ENCODE measurements around the gene NPAS2. TPM values are rescaled to one million over a fixed set of nuclear protein-coding genes. Genes with fewer than 3 reads are reported as not detected.

NPAS2 gene
- total RNA-seq, 1 experiment from 2014 or later, result not detected

DNA sequence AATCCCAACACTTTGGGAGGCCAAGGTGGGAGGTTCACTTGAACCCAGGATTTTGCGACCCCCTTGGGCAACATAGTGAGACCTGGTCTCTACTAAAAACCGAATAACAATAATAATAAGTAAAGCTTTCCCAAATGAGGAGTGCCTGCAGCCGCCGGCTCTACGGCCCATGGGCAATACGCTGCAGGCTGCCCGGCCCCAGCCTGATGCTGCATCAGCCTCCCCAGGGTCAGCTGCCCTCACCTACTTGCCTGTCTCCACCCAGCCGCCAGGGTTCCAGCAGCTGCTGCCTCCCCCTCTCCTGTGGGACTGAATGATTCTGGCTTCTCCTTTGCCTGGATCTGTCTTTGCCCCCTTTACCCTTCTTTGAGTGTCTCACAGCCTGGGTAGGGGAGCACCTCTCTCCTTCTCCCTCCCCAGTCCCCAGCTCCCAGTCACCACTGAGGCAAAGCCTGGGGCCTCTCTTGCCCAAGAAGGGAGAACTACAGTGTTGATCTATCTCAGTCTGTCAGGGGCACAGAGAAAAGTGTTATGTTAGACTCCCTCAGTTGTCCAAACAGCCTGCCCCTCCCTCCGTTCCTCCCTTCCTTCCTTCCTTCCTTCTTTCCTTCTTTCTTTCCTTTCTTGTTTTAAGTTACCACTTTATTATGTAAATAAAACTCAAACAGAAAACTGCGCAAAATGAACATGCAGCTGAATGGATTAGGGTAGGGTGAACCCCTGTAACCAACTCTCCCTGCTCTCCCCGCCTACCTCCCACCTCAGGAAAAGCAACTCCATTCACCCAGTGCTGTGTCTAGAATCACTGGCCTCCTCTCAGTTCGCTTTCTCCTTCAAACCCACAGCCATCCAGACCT is 38.2 kb upstream of the NPAS2 start:
- no peaks in the 10 kb centered on the region for H3K79me2 ChIP-seq (ENCODE audit: low read length)
- no peak overlapping the region for H3K4me3 ChIP-seq (ENCODE audit: low read length)
- H3K27me3 ChIP-seq (ENCODE audit: low read length), result peaks cover 3% of the 10 kb centered on the region; the same call in 1 of the 2 replicates
- no peaks in the 10 kb centered on the region for H4K20me1 ChIP-seq (ENCODE audit: insufficient read depth, low read depth, low read length)
- no peak overlapping the region for H3K27ac ChIP-seq (ENCODE audit: low read length)
- H3K4me2 ChIP-seq (ENCODE audit: low read depth, low read length, poor library complexity, severe bottlenecking), result no peak overlapping the region
- H3K9ac ChIP-seq (ENCODE audit: low read length), result no peak overlapping the region
- H3K9me3 ChIP-seq (ENCODE audit: low read length), result no peaks in the 10 kb centered on the region
- H2AFZ ChIP-seq (ENCODE audit: low read length), result no peak overlapping the region
- no peaks in the 10 kb centered on the region for H3K9me2 ChIP-seq (replicated peaks; ENCODE audit: insufficient read depth, low read length)
- H3K4me1 ChIP-seq (ENCODE audit: low read length), result no peaks in the 10 kb centered on the region
- no peaks in the 10 kb centered on the region for H3K36me3 ChIP-seq (ENCODE audit: insufficient read depth, low read length)
- DNase-seq, result no peak

GRCh38 chr2:100782380-100782878 is 37.5 kb upstream of the NPAS2 start:
- H3K9ac ChIP-seq (ENCODE audit: low read length), result no peak overlapping the region
- no peaks in the 10 kb centered on the region for H3K9me3 ChIP-seq (ENCODE audit: low read length)
- DNase-seq, result no peak
- no peaks in the 10 kb centered on the region for H3K4me1 ChIP-seq (ENCODE audit: low read length)
- no peak overlapping the region for H2AFZ ChIP-seq (ENCODE audit: low read length)
- H3K4me2 ChIP-seq (ENCODE audit: low read depth, low read length, poor library complexity, severe bottlenecking), result no peak overlapping the region
- no peaks in the 10 kb centered on the region for H3K36me3 ChIP-seq (ENCODE audit: insufficient read depth, low read length)
- H3K27me3 ChIP-seq (ENCODE audit: low read length), result peaks cover 3% of the 10 kb centered on the region; the same call in 1 of the 2 replicates
- H3K27ac ChIP-seq (ENCODE audit: low read length), result no peak overlapping the region
- H4K20me1 ChIP-seq (ENCODE audit: insufficient read depth, low read depth, low read length), result no peaks in the 10 kb centered on the region
- H3K79me2 ChIP-seq (ENCODE audit: low read length), result no peaks in the 10 kb centered on the region
- H3K9me2 ChIP-seq (replicated peaks; ENCODE audit: insufficient read depth, low read length), result no peaks in the 10 kb centered on the region
- H3K4me3 ChIP-seq (ENCODE audit: low read length), result no peak overlapping the region

GRCh38 chr2:100783987-100784386 is 36.0 kb upstream of the NPAS2 start:
- Histone ChIP-seq H3K27ac (ENCODE audit: low read length) (no peak overlapping the region), H4K20me1 (ENCODE audit: insufficient read depth, low read depth, low read length) (no peaks in the 10 kb centered on the region), H3K79me2 (ENCODE audit: low read length) (no peaks in the 10 kb centered on the region), H3K36me3 (ENCODE audit: insufficient read depth, low read length) (no peaks in the 10 kb centered on the region), H3K4me1 (ENCODE audit: low read length) (no peaks in the 10 kb centered on the region), H2AFZ (ENCODE audit: low read length) (no peak overlapping the region), H3K9ac (ENCODE audit: low read length) (no peak overlapping the region), H3K9me3 (ENCODE audit: low read length) (no peaks in the 10 kb centered on the region), H3K27me3 (ENCODE audit: low read length) (peaks cover 3% of the 10 kb centered on the region; the same call in 1 of the 2 replicates), H3K4me2 (ENCODE audit: low read depth, low read length, poor library complexity, severe bottlenecking) (no peak overlapping the region), H3K9me2 (replicated peaks; ENCODE audit: insufficient read depth, low read length) (no peaks in the 10 kb centered on the region), H3K4me3 (ENCODE audit: low read length) (no peak overlapping the region)
- DNase-seq, result no peak

DNA sequence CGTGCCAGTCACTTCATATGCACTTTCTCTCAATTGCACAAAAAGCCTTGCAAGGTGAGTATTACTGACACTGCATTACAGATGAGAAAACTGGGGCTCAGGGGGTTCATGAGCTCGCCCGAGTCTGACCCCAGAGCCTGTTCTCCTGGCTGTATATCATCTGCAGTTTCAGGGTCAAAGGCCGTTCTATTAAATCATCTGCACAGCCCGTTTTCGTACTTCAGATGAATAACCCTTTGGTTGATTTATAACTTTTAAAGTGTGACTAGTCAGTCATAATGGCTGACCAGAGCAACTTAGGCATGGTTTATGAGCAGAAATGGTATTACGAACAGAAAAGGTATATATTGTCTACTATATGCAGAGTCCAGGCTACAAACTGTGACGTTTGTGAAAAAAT is 35.3 kb upstream of the NPAS2 start:
- Histone ChIP-seq H3K27ac (ENCODE audit: low read length) (no peak overlapping the region), H3K9me3 (ENCODE audit: low read length) (no peaks in the 10 kb centered on the region), H3K9ac (ENCODE audit: low read length) (no peak overlapping the region), H3K27me3 (ENCODE audit: low read length) (peaks cover 3% of the 10 kb centered on the region; the same call in 1 of the 2 replicates), H4K20me1 (ENCODE audit: insufficient read depth, low read depth, low read length) (no peaks in the 10 kb centered on the region), H3K36me3 (ENCODE audit: insufficient read depth, low read length) (no peaks in the 10 kb centered on the region), H3K79me2 (ENCODE audit: low read length) (no peaks in the 10 kb centered on the region), H3K4me3 (ENCODE audit: low read length) (no peak overlapping the region), H3K4me2 (ENCODE audit: low read depth, low read length, poor library complexity, severe bottlenecking) (no peak overlapping the region), H3K4me1 (ENCODE audit: low read length) (no peaks in the 10 kb centered on the region), H3K9me2 (replicated peaks; ENCODE audit: insufficient read depth, low read length) (no peaks in the 10 kb centered on the region), H2AFZ (ENCODE audit: low read length) (no peak overlapping the region)
- DNase-seq, result no peak

GRCh38 chr2:100785626-100786296 is 34.2 kb upstream of the NPAS2 start:
- H3K4me3 ChIP-seq (ENCODE audit: low read length), result no peak overlapping the region
- H3K4me2 ChIP-seq (ENCODE audit: low read depth, low read length, poor library complexity, severe bottlenecking), result no peak overlapping the region
- H3K9me2 ChIP-seq (replicated peaks; ENCODE audit: insufficient read depth, low read length), result no peaks in the 10 kb centered on the region
- DNase-seq, result no peak
- peaks cover 3% of the 10 kb centered on the region; the same call in 1 of the 2 replicates for H3K27me3 ChIP-seq (ENCODE audit: low read length)
- H3K9ac ChIP-seq (ENCODE audit: low read length), result no peak overlapping the region
- no peaks in the 10 kb centered on the region for H3K9me3 ChIP-seq (ENCODE audit: low read length)
- H4K20me1 ChIP-seq (ENCODE audit: insufficient read depth, low read depth, low read length), result no peaks in the 10 kb centered on the region
- H3K36me3 ChIP-seq (ENCODE audit: insufficient read depth, low read length), result no peaks in the 10 kb centered on the region
- H2AFZ ChIP-seq (ENCODE audit: low read length), result no peak overlapping the region
- no peak overlapping the region for H3K27ac ChIP-seq (ENCODE audit: low read length)
- no peaks in the 10 kb centered on the region for H3K4me1 ChIP-seq (ENCODE audit: low read length)
- H3K79me2 ChIP-seq (ENCODE audit: low read length), result no peaks in the 10 kb centered on the region

DNA sequence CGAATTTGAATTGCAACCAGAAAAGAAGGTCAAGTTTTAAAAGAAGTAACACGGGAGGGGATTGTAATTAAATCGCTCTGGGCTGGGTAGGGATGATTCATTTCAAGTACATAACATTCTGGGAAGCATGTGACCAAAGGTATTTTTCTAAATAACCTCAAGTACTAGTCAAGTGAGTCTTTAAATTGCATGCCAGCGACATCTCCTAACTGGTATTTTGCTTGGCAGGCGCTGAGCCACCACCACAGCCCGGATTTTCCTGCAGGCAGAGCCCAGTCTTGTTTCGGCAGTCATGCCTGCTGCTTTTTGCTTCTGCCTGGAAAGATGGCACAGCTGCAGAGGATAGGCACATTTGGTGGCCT is 33.7 kb upstream of the NPAS2 start:
- Histone ChIP-seq H3K36me3 (ENCODE audit: insufficient read depth, low read length) (no peaks in the 10 kb centered on the region), H4K20me1 (ENCODE audit: insufficient read depth, low read depth, low read length) (no peaks in the 10 kb centered on the region), H3K27me3 (ENCODE audit: low read length) (peaks cover 3% of the 10 kb centered on the region; the same call in 1 of the 2 replicates), H3K4me2 (ENCODE audit: low read depth, low read length, poor library complexity, severe bottlenecking) (no peak overlapping the region), H3K79me2 (ENCODE audit: low read length) (no peaks in the 10 kb centered on the region), H3K4me3 (ENCODE audit: low read length) (no peak overlapping the region), H3K27ac (ENCODE audit: low read length) (no peak overlapping the region), H3K9me2 (replicated peaks; ENCODE audit: insufficient read depth, low read length) (no peaks in the 10 kb centered on the region), H3K4me1 (ENCODE audit: low read length) (no peaks in the 10 kb centered on the region), H3K9me3 (ENCODE audit: low read length) (no peaks in the 10 kb centered on the region), H3K9ac (ENCODE audit: low read length) (no peak overlapping the region), H2AFZ (ENCODE audit: low read length) (no peak overlapping the region)
- no peak for DNase-seq

DNA sequence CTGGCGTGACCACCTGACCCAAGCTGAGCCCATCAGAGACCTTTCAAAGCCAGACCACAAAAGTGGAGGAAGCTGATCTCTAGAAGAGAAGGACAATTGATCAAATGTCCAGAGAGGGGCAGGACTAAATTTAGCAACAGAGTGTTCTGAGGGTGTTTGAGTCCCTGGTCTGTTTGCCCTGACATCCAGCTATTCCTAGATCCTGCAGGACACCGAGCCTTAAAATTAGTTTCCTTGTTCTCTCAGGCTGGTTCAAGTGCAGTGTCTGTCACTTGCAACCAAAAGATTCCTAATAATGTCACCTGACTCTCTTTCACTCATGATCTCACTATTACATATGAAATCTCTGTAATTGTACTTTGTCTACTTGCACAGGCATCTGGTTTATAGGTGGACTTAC is 33.0 kb upstream of the NPAS2 start:
- Histone ChIP-seq H4K20me1 (ENCODE audit: insufficient read depth, low read depth, low read length) (no peaks in the 10 kb centered on the region), H3K27me3 (ENCODE audit: low read length) (peaks cover 3% of the 10 kb centered on the region; the same call in 1 of the 2 replicates), H3K79me2 (ENCODE audit: low read length) (no peaks in the 10 kb centered on the region), H2AFZ (ENCODE audit: low read length) (no peak overlapping the region), H3K9me2 (replicated peaks; ENCODE audit: insufficient read depth, low read length) (no peaks in the 10 kb centered on the region), H3K27ac (ENCODE audit: low read length) (no peak overlapping the region), H3K4me2 (ENCODE audit: low read depth, low read length, poor library complexity, severe bottlenecking) (no peak overlapping the region), H3K4me3 (ENCODE audit: low read length) (no peak overlapping the region), H3K36me3 (ENCODE audit: insufficient read depth, low read length) (no peaks in the 10 kb centered on the region), H3K9me3 (ENCODE audit: low read length) (no peaks in the 10 kb centered on the region), H3K4me1 (ENCODE audit: low read length) (no peaks in the 10 kb centered on the region), H3K9ac (ENCODE audit: low read length) (no peak overlapping the region)
- no peak for DNase-seq

DNA sequence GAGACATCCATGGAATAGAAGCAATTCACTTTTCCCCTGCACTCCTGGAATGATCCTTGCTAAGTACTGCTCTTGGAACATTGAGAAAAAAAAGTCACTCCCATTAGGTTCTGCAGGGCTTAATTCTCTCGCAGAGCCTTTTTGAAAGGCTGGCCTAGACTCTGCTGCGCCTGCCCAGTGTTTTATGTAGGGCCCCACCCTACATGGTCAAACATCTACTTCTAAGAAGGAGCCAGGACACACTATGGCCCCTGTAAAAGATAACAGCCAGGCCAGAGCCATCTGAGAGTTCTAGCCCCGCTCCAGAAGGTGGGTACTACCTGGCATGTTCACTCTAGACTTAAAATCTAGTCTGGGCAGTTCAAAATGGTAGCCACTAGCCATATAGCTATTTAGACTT is 30.6 kb upstream of the NPAS2 start:
- Histone ChIP-seq H3K4me2 (ENCODE audit: low read depth, low read length, poor library complexity, severe bottlenecking) (no peak overlapping the region), H3K9me3 (ENCODE audit: low read length) (no peaks in the 10 kb centered on the region), H2AFZ (ENCODE audit: low read length) (no peak overlapping the region), H3K27ac (ENCODE audit: low read length) (no peak overlapping the region), H3K36me3 (ENCODE audit: insufficient read depth, low read length) (no peaks in the 10 kb centered on the region), H4K20me1 (ENCODE audit: insufficient read depth, low read depth, low read length) (no peaks in the 10 kb centered on the region), H3K4me1 (ENCODE audit: low read length) (no peaks in the 10 kb centered on the region), H3K79me2 (ENCODE audit: low read length) (no peaks in the 10 kb centered on the region), H3K27me3 (ENCODE audit: low read length) (peaks cover 3% of the 10 kb centered on the region; the same call in 1 of the 2 replicates), H3K9ac (ENCODE audit: low read length) (no peak overlapping the region), H3K4me3 (ENCODE audit: low read length) (no peak overlapping the region), H3K9me2 (replicated peaks; ENCODE audit: insufficient read depth, low read length) (no peaks in the 10 kb centered on the region)
- DNase-seq, result no peak
